ENCODE results near the gene CLIC4.
A peak's percentile ranks its signal among the peaks of the same experiment; 100 is the strongest.
"Not testable (repeated sequence)": the region's sequence is repeated elsewhere in the genome, so short reads cannot be mapped to it uniquely, and the experiment has no call there.

The CLIC4 gene

DNA sequence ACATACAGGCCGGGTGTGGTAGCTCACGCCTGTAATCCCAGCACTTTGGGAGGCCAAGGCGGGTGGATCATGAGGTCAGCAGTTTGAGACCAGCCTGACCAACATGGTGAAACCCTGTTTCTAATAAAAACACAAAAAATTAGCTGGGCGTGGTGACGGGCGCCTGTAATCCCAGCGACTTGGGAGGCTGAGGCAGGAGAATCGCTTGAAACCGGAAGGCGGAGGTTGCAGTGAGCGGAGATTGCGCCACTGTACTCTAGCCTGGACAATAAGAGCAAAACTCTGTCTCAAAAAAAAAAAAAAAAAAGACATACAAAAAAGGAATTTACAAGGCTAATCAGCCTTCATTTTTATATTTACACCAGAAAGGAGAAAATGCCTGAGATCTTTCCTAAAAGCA is 78.2 kb downstream of the CLIC4 start:
- not testable (repeated sequence) for DNase-seq

DNA sequence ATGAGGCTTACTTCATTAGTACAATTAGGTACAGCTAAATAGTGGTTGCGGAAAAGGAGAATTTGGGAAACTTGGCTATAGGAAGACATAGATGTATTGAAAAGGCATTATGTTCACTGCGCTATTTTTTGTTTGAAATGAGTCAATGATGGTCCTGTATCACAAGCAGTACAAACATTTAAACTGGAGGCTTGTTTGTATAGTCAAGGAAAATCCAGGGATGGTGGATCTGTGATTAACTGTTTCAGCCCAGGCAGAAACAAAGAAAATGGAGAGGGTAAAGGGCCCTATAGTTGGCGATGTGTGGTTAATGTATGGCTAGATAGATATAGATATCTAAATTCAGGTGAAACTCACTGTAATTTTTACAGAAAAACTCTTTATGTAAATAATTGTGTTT is 79.9 kb downstream of the CLIC4 start:
- no peak for DNase-seq

DNA sequence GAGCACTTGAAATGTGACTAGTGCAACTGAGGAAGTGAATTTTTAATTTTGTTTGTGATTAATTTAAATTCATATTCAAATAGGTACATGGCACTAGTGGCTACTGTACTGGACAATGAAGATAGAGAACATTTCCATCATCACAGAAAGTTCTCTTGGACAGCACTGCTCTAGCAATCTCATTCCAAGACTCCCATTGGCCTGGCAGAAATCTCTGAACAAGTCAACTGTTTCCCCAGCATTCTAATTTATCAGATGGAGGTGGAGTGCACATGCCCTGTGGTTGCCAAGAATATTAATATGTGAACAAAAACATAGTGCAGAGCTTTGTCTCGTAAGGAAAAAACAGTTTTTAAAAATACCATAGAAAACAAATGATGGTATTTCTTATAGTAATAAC is 81.3 kb downstream of the CLIC4 start:
- DNase-seq = no peak

DNA sequence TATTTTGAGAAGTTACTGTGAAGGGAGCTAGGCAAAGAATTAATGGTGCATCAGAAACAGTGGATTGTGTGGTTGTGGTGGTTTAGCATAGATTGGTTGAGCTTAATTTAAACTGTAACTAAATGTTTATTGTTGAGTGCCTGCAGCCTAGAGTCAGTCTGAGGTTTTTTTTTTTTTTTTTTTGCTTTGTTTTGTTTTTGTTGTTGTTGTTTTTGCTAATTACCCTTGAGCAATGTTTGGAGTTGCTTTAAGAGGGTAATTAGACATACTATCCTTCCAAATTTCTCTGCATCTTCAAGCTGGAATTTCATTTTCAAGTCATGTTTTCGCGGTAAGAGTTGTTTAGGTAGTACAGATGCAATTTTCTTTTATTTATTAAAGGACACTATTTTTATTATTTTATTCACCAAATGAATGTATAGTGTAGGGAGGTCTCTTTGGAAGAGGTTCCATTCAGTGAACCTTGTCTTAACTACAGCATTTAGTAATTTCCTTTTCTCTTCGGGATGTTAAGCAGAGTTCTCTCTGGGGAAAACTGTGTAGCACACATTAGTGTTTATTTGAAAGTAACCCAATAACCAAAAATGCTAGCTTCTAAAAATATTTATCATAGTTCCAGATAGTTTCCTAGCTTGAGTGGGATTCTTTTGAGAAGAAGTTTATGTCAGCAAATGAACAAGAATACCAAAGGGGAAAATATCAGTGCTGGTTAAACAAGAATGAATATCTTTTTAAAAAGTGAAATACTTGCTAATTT is 82.3 kb downstream of the CLIC4 start:
- DNase-seq = no peak

DNA sequence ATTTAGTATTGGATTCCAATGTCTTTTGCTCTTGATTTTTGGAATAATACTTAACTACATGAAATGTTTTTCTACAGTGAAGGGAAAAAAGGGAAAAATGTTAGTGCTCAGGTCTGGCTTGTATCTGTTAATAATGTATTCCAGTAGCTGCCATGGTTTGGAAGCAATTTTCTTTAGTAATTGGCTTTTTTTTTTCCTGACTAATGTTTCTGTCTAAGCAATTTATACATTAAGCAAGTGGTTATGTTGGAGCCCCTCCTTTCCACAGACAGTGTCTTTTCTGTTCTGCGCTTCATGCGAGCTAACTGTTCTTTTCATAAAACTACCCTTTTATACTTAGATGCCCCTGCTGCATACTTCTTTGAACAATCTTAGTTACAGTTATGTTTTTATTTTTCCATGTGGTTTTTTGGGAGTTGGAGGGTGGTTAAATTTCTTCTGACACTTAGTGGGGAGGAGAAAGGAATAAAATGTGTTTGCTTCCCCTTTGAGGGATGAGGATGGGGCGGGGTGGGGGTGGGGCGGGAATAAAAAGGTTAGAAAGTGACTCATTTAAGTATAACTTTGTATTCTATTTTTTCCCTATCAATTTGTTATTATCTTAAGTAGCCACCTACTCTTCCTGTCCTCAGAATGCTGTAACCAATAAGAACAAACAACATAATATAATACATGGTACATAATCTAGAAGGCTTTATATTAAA is 83.1 kb downstream of the CLIC4 start:
- no peak for DNase-seq

DNA sequence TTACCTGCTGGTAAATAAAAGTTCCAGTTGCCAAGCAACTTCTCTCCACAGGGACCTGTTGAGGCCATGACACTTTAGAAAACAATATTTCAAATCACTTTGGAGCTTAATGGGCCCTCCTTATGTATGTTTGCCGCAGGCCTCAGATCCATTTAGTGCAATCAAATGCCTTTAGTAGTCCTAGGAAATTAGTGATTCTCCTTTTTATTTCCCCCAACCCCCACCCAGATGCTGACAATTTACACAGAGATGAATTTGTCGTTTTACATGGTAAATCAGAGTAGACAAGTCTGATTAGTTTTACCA is 83.6 kb downstream of the CLIC4 start:
- no peak for DNase-seq

DNA sequence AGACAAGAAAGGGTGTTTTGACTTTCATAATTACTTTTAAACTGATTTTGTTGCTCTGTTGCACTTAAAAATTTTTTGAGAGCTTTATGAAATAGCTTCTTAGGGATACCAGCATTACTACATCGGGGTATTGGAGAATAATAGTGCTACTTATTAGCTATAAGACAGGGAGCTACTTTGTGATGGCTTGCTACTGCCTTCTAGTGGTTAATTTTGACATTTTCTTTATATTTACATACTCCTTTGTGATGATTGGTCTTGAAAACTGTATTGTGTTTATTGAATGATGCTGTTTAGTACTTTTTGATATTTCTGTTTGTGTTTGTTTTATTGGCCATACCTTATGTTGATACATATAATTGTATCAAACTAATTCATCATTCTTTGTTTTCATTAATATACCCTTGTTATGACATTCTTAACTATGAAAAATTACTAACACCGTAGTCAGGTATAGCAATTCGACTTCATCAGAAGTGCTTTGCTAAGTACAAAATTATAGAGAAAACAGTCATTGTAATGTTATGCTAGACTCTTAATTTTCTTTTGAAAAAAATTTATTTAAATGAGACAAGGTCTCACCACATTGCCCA is 85.5 kb downstream of the CLIC4 start:
- peak; percentile 89 for DNase-seq

DNA sequence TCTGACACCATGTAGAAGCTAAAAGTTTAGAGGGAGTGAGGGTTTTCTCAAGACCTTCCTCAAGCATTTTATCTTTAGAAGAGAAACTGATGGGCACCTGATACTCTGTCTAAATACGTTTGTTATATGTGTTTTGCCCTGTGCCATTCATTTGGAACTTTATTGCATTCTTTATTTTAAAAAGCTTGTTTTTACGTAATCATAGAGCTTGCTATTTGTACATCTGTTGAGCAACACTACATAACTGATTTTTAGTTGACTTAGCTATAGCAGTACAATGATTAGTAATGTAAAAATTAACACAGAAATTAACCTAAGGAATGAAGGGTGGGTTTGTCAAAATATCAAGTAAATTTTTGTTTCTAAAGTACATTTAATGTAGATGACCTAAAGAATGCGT is 96.3 kb downstream of the CLIC4 start:
- DNase-seq = no peak

DNA sequence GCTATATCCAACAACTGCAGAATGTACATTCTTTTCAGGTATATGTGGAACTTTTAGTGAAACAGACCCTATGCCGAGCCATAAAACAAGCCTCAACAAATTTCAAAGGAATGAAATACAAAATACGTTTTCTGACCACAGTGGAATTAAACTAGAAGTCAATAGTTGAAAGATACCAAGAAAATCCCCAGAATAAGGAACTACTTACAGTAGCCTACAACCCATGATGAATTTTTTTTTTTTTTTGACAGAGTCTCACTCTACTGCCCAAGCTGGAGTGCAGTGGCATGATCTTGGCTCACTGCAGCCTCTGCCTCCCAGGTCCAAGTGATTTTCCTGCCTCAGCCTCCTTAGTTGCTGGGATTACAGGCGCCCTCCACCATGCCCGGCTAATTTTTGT is 101.4 kb downstream of the CLIC4 start:
- peak; percentile 42 for DNase-seq

DNA sequence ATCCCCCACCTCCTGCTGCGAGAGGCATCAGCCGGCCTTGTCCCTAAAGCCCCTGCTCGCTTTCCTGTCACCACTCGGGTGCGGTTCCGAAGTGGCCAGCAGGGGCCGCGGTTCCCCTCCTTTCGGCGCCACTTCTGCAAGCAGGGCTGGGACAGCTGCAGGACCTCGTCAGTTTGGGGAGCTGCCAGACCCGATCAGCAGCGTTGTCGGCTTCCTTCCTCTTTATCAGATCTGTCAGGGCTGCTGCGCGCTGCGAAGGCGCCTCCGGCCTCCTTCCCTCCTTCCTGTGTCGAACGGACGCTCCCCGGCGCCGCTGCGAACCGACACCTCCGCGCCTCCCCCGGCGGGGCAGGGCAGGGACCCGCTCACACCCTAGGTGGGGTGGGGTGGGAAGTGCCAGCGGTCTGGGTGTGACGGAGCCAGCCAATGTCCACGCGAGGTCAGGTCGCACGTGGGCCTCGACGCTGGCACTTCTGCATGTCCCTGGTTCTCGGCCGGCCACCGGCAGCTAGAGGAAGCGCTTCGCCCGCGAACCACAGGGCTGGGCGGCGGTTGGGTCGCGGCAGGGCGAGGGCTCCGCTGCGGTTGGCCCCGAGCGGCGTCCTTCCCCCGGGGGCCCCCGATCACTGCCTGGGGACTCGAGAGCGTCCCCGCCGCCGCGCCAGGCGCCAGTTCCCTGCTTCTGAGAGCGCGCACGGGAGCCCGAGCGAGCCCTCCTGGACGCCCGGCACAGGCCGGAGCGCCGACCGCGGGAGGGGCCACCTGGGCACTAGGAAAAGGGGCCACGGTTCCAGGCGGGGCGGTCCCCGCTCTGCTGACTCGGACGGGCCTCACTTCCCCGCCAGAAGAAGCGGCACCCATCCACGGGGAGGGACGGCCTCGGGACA is 103.0 kb downstream of the CLIC4 start:
- peak; percentile 99 for DNase-seq

DNA sequence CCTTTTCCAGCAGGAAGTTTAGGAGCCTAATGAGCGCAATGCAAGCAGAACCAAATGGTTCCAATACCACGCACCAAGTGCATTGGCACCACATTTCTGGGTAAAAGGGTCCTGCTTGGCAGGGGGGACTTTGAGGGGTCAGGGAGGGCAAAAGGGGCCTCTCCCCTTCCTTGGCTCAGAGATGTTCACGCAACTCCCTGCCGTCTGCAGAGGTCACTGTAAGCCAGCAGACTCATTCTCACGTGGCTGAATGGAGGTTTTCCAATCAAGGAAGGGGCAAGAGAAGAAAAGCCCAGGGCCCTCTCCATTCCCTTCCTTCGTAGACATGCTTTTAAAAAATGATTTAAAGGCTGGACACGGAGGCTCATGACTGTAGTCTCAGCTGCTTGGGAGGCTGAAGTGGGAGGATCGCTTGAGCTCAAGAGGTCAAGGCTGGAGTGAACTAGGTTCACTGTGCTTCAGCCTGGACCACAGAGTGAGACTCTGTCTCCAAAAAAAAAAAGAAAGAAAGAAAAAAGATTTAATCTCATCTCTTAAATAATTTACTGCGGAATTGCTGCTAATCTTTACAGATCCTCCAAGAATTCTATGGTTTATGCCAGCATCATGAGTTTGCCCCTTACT is 104.5 kb downstream of the CLIC4 start:
- DNase-seq = peak; percentile 78

DNA sequence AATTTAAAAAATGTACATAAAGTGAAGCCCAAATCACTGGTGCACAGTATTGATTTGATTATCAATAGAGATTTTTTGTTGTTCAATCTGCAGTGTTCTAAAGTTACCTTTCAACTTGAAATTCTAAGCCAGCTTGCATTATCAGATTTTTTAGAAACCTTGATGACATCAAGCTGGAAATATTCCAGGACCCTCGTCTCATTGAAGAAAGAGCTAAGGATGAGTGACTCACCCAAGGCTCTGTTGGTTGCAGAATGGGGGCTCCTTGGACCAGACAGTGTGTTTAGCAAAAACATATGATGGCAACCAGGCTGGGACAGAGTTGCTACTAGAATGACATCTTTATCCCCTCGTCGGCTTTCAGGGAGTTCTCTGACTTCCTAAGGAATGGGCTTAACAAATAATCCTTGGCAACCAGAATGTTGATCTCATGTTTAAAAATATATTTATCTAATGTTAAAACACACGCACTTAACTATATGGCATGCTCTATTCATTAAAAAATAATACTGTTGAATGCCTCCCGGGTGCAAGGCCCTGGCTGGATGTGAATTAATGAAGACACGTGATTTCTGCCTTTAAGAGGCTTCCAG is 105.2 kb downstream of the CLIC4 start:
- no peak for DNase-seq

DNA sequence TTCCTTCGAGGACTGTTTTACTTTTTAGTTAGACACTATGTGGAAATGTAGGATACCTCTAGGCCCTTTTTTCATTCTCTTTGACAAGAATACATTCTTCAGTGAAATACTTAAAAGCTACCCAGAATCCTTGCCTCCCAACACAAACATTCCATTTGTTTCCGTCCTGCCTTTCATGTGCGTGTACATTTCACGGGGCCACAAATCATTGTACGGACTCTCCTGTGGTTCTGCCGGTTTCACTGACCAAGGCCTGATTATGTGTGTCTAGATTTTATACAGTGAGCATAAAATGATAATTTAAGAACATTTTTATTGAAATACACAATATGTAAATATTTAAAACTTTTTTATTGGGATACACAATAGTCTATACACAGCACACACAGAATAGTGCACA is 108.4 kb downstream of the CLIC4 start:
- no peak for DNase-seq

DNA sequence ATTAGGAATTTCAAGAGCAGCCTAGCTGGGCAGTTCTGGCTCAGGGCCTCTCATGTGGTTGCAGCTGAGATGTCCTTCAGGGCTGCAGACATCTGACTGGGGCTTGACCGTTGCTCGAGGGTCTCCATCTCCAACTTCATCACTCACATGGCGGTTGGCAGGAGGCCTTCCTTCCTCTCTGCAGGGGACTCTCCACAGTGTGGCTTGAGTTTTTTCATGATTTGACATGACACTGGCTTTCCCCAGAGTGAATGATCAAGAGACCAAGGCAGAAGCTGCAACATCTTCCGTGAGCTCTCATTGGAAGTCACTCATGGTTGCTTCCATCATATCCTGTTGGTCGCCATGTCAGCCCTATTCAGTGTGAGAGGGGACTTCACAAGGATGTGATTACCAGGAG is 110.2 kb downstream of the CLIC4 start:
- DNase-seq = no peak

DNA sequence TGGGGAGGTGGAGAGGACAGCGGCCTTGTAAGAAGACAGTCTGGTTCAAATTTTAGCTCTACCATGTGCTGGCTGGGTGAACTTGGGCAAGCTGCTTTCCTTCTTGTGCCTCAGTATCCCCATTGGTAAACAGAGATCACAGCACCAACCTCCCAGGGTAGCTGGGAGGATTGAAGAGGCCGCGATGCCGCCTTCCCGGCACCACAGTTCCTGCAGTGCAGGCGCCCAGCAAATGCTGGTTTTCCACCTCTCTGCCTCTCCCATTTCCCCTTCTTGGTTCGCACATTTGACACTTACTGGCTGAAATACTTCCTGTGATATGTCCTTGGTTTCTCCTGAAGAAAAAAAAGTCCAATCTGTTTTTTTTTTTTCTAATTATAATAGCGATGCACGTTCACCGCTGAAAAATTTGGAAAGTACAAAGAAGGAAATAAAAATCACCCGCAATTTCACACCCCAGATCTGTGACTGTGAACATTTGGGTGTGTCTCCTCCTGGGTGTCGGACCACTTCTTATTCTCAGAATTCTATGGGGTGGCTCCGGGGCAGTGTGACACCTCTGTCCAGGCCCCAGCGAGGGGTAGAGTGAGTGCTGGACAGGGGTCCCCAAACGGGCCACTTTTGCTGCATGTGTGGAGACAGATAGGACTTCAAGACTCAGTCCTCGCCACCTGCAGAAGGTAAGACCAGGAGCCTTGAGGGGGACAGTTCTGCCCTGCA is 111.7 kb downstream of the CLIC4 start:
- DNase-seq = no peak

DNA sequence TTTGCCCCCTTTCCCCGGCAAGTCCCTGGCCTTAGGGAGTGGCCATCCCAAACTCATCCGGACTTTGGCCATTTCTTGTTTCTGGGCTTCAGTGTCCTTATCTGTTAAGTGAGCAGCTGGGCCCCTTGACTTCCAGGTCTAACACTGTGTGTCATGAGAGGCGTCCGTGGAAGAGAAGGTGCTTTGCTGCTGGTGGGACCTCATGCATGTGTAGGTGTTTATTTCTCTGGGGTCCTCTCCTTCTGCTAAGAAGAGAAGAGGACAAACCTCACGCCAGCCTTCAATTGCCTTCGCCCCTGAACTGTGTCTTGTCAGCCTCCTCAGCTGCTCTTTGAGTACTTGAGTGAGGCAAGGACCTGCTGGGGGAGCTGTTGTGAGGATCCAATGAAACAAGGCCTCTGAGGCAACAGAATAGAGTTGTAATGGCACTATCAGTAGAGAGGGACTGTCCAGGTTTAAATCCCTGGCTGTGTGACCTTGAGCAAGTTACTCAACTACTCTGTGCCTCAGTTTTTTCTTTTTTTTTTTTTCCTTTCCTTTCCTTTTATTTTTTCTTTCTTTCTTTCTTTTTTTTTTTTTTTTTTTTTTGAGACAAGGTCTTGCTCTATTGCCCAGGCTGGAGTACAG is 112.4 kb downstream of the CLIC4 start:
- peak; percentile 36 for DNase-seq

DNA sequence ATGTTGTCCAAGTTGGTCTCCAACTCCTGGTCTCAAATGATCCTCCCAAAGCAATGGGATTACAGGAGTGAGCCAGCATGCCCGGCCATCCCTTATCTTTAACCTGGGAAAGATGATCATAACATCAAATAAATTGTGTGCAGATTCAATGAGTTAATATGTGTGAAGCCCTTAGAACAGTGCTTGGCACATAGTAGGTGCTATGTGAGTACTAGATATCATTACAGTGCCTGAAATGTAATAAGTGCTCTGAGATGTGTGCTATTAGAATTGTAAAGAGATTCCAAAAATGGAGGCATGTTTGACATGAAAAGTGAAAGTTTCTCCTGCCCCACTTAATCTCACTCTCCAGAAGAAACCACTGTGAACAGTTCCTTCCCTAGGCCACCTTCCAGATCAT is 113.0 kb downstream of the CLIC4 start:
- peak; percentile 24 for DNase-seq

DNA sequence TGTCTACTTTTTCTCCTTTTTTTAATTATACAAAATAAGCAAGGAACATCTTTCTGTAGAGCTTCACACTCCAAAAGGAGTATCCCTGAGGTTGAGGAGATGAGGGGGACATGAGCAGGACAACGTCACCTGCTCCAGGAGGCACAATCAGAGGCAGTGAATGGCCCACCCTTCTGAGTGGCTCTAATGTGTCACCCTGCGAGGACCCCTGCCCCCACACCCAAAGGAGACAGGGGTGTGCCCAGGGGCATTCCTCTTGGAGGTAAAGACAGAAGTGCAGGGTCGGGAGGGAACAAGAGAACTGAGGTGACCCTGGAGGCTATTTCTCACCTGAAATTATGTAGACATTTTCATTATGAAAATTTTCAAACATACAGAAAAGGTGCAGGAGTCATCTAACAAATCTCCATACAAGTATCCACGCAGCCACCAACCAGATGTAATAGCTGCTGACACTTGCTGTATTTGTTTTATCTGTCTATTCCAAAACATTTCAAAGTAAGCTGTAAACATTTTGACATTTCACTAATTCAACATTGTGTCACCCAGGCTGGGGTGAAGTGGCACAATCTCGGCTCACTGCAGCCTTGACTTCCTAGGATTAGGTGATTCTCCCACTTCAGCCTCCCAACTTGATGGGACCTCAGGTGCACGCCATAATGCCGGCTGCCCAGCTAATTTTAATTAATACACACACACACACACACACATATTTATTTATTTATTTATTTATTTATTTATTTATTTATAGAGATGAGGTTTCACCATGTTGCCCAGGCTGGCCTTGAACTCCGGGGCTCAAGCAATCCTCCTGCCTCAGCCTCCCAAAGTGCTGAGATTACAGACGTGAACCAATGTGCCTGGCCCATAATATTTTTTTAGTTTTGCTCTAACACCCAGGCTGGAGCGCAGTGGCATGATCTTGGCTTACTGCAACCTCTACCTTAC is 114.1 kb downstream of the CLIC4 start:
- DNase-seq = no peak

DNA sequence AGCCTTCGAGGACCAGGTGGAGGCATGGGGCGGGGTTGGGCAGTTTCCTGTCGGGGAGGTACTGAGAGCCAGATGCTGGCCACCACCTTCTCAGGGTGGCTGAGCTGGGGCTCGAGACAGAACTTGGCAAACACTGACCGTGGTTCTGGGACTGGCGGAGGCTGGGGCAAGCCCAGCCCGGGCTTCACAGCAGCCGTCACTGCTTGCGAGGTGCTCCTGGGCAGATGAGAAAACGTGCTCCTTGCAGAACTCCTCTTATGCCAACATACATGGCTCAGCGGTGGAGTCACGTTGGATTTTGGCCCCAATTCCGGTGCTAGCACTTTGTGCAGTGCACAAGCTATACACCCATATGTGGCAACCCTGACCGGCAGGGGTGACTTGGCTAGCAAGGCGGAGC is 115.6 kb downstream of the CLIC4 start:
- DNase-seq = no peak

Data from hematopoietic multipotent progenitor cell treated with erythropoietin and hydrocortisone succinate and interleukin-3 and kit ligand, for 4 days (in vitro differentiated cells).